ENCODE measurements around the gene SPON2.

The SPON2 gene

GRCh38 chr4:1172228-1172851 lies at the start of gene SPON2:
Gene SPON2, minus strand, starts transcription at chr4:1172583.
- DNase-seq, result no peak

- DNase-seq, result no peak
Observed at GRCh38 chr4:1221155-1221870, 48.9 kb upstream of the SPON2 start.

- DNase-seq, result no peak
Observed at GRCh38 chr4:1220566-1220965, 48.2 kb upstream of the SPON2 start.

DNA sequence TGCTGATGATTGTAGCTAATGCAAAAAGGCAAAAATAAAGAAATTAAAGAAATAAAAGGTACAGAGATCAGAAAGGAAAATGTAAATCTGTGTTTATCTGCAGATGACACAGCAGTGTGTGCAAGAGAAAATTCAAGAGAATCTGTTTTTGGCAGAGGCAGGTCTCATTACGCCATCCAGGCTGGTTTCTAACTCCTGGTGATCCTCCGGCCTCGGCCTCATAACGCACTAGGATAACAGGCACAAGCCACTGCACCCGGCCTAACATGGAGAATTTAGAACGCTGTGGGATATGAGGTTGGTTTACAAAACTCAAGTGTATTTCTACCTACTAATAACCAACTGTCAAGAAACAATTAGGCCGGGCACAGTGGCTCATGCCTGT lies 47.2 kb upstream of the SPON2 start:
- no peak for DNase-seq

- DNase-seq, result no peak
Observed at GRCh38 chr4:1218634-1219565, 46.5 kb upstream of the SPON2 start.

DNA sequence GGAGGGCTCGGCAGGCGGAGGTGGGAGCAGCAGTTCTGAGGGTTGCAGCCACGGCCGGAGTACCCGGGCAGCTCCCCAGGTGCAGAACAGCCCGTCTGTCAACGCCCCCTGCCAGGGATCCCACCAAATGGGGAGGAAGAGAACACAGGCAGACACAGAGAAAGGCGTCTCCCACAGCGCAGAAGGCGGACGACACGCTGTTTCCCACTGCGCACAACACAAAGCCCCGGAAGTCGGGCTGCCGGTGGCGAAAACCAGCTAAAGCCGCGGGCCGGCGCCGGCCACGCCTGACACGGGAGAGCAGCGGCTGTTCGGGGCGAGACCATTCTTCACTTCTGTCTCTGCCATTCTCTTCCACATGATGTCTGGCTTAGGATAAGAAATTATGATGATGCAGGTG lies 45.0 kb upstream of the SPON2 start:
- DNase-seq, result no peak

DNA sequence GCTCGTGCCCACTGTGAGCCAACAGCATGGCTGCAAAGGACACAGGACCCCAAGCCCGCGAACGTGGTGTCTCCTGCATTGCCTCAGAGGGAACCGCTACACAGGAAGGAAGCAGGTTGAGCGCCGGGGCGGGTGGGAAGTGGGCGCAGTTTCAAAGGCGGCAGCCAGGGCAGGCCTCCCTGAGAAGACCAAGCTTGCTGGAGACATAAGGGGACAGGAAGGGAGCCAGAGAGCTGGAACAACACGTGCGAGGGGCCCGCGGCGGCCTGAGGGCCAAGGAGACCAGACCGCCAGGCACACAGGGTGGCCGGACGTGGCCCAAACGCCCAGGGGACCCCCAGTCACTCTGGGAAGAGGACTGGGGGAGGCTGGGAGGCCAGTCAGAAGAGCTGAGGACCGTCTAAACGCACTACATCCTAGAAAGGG lies 44.5 kb upstream of the SPON2 start:
- DNase-seq, result peak; percentile 41 to 44

DNA sequence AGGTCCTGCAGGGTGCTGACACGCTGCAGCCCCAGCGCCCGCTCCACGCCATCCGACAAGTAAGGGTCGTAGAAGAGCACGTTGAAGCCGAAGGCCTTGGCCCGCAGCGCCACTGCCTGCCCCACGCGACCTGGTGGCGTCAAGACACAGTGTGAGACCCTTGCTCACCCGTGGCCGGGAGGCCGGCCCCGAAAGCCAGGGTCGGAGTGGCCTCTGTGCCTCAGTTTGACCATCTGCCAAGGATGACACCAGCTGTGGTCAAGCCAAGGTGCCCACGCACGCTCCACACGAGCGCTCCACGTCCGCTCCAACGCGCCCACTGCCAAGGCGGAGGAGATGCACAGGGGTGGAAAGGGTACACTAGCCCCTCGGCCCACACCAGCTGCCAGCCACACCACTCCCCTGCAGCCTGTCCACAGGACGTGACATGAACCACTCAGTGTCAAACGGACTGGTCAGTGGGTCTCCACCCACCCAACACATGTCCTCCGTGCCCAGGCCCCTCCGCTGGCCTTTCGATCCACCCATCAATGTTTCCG lies 43.8 kb upstream of the SPON2 start:
- no peak for DNase-seq

DNA sequence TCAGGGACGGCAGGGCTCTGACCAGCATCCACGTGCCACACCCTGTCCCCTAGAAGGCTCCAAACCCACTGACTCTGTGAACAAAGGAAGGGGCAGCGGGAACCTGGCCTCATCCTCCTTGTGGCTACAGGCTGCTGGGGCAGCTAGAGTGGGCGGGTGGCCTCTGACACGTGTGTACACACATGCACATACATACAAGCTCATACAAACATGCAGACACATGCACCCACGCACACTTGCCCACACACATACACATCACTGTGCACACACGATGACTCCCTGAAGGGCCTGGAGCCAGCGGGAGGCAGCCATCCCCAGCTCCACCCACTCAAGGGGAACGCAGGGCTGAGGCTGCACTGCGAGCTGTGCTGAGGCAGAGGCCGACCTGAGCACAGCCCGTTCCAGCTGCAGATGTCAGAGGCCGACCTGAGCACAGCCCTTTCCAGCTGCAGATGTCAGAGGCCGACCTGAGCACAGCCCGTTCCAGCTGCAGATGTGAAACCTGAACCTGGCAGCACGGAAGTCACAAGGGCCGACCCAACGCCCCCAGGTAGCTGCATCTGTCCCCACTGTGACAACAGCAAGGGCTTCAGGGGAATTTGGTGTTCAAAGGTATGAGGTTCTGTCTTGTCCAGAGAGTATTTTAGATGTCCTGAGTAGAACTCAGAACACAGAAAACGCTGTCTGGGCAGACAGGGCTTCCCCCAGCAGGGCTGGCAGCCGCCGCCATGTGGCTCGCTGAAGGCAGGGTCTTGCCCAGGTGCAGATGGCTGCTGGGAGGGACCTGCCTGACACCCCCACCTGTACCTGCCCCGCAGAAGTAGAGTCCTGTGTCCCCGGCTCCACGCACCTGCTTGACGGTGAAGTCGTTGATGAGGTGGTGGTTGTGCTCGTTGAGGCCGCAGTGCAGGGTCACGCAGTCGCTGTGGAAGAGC lies 43.0 kb upstream of the SPON2 start:
- DNase-seq, result no peak

GRCh38 chr4:1214101-1215095 lies 42.0 kb upstream of the SPON2 start:
- no peak for DNase-seq

DNA sequence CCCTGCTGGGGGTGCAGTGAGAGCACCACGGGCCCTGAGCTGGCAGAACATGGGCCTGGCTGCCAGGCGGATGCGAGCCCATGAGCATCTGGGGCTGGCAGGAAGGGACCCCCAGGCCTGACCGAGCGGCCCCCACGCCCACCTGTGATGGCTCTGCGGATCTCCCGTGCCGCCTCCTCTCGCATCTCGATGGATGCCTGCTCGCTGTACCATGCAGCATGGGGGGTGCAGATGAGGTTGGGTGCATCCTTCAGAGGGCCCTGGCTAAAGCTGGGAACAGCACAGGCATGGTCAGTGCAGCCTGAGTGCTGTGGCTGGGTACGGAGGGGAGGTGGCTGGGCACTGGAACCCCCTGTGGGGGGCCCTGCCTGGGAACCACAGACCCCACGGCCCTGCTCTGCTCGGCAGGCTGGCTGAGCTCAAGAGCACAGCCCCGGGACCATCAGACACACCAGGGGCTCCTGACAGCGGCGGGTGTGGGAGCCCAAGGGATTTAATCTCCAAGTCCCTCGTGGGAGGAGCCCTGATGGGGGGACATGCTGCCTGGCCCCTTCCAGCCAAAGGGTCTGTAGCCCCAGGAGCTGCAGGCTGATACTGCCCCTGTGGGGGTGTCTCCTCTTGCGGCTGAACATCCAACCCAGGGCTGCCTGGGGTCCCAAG lies 41.1 kb upstream of the SPON2 start:
- DNase-seq, result no peak

GRCh38 chr4:1212546-1213335 lies 40.4 kb upstream of the SPON2 start:
- DNase-seq, result no peak

DNA sequence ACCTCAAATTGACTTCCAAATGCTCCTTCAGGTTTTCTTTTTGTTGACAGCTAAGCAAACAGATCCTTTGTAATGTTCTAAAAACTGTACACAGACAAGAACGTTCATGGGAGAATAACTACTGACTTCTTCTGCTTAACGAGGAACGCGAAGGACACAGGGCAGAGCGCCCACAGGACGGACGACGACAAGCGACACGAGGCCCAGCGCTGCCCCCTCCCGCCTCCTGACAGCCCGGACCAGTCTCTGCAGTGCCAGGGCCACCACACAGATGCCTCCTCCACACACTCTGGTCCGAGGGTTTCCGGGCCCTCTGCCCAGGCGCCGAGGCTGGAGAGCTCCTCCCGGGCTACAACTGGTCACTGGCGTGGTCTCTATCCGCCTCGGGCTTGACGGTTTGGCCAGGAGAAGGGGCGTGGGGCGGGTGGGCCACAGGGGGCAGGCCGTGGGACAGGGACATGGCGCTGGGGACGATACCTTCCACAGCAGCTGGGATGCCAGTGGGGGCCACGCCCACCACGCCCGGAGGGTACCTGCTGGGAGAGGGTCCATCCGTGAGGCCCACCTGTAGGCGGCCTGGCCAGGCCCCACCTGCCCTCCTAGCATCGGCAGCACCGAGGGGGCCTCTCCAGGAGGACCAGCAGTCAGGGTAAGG lies 39.6 kb upstream of the SPON2 start:
- DNase-seq, result no peak

GRCh38 chr4:1211371-1211770 lies 39.0 kb upstream of the SPON2 start:
- no peak for DNase-seq

DNA sequence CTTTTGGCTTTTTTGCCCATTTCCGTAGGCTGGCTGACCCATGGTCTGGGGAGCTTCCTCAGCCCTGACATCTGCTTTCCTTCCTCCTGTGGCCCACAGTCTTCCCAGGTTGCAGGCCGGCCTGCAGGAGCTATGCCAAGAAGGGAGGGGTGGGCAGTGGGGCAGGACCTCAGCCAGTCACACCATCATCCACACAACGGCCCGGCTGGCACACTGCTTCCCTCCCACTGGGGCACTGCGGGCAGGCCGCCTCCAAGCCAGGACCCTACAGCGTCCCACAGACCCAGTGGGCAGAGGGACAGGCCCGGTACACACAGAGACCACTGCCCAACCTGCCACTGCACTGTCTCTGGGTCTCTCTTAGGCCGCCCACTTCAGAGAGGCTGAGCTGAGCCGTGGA lies 38.6 kb upstream of the SPON2 start:
- DNase-seq, result no peak

GRCh38 chr4:1210241-1210841 lies 38.0 kb upstream of the SPON2 start:
- DNase-seq, result no peak

DNA sequence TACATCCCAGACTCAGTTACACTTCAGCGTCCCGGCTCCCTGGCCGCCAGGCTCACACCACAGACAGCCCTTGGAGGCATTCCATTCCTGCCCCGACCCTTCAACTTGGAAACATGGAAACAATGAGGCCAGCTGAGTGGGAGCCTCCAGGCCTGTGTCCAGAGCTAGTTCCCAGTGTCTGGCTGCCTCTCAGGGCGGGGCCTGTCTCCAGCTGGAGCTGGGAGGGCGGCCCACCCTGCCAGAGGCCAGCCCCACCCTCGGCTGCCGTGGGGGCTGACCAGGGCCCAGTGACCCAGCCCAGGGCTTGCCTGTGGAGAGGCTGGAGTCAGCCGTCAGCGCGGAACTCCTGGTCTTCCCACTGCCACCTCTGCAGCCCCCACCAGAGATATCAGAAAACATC lies 37.4 kb upstream of the SPON2 start:
- DNase-seq, result no peak

DNA sequence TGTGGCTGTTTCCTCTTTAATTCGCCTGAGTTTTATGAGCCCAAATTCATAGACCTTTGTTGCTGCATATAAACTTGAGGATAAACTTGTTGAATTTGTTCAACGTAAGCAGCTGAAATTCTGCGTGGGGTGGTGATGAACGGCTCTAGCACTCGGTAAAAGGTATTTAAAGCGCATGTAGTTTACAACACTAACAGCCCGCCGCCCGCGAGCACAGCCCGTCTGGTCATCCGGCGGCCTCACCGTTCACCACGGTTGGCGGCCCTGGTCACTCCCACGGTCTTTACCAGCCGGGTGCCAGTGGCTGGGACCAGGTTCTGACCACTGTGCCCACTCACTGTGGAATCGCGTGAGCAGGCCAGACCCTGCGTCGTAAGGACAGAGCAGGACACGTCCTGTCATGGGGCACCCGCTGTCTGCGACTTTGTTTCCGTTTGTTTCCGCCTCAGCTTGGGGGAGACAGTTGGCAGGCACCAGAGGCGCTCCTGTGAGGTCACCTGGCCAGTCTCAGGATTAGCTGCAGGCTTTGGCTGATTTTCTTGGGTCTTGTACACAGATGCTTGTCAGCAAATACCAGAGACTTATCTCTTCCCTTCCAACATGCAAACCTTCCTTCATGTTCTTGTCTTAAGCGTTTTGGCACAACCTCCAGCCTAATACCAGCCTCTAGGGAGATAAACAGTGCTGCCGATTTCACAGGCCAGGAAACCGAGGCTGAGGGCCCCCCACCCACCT lies 36.8 kb upstream of the SPON2 start:
- DNase-seq, result no peak
